ENCODE data around the gene FOXB1.

The FOXB1 gene

GRCh38 chr15:60010858-60011257, 6.7 kb downstream of the FOXB1 start:
- no peak for TF ChIP-seq ZFX (IDR thresholded peaks at IDR 0.05; ENCODE audit: borderline replicate concordance)
- TF ChIP-seq, protein P1, sequence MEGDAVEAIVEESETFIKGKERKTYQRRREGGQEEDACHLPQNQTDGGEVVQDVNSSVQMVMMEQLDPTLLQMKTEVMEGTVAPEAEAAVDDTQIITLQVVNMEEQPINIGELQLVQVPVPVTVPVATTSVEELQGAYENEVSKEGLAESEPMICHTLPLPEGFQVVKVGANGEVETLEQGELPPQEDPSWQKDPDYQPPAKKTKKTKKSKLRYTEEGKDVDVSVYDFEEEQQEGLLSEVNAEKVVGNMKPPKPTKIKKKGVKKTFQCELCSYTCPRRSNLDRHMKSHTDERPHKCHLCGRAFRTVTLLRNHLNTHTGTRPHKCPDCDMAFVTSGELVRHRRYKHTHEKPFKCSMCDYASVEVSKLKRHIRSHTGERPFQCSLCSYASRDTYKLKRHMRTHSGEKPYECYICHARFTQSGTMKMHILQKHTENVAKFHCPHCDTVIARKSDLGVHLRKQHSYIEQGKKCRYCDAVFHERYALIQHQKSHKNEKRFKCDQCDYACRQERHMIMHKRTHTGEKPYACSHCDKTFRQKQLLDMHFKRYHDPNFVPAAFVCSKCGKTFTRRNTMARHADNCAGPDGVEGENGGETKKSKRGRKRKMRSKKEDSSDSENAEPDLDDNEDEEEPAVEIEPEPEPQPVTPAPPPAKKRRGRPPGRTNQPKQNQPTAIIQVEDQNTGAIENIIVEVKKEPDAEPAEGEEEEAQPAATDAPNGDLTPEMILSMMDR (IDR thresholded peaks at IDR 0.05), result no peak
- no peak overlapping the region for H3K27ac ChIP-seq

GRCh38 chr15:60012695-60013094, 8.6 kb downstream of the FOXB1 start:
- H3K27ac ChIP-seq, result no peak overlapping the region
- no peak for TF ChIP-seq ZFX (IDR thresholded peaks at IDR 0.05; ENCODE audit: borderline replicate concordance)
- TF ChIP-seq, protein P1 (IDR thresholded peaks at IDR 0.05), result no peak

DNA sequence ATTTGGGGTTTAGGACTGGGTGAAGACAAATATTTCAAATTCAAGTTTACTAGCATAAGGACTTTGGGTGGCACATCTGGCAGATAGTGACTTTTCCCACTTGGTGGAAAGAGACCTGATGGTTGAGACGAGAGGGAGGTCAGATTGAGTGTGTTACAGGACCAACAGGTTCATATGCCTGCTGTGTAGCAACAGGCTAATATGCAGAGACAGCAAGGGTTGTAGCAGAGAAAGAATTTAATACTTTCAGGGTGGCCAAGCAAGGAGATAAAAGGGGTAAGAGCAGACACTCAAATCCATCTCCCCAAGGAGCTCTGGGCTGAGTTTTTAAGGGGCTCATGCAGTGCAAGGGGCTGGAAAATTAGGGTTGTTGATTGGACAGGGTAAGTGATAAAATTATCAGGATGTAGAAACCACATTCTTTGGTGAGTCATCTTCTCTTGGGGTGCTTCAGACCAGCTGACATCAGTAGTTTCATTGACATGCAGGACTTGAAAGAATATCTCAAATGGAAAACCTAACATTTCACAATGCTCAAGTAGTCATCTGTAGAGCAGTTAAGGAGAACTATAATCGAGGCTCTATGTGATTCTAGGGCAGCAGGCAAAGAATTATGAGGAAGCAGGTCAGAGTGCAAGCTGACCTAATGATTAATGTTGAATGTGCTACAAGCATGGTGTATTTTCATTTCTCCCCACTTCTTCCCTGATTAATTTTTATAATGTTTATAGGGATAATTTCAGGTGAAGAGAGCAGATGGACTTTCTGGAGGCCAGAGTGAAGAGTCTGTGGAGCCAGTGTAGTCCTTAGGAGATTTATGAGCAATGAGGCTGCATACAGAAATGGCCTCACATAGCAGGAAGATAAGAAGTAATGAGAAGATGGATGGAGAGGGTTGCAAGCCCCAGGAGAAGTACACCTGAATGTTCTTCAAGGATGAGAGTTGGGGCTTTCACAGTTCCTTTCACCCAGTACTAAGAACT, 13.7 kb downstream of the FOXB1 start:
- TF ChIP-seq ZFX (IDR thresholded peaks at IDR 0.05; ENCODE audit: borderline replicate concordance), result no peak
- TF ChIP-seq, protein P1 (IDR thresholded peaks at IDR 0.05), result no peak
- H3K27ac ChIP-seq, result no peak overlapping the region

DNA sequence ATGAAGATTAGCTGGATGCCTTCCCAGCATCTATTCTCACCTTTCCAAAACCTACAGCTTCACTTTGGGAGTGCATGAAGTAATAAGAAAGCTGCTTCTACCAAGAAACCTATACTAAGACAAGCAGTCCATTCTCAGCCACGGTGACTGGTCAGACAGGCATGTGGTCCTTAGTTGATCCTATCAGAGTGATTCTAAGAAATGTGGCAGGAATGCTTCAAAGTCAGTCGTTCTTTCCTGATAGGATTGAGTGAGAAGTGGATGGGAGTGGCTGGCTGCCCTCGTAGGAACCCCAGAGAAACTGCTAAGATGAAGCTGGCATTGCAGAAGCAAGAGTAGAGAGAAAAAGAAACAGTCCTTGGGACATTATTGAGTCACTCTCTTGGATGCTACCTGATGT, 16.6 kb downstream of the FOXB1 start:
- no peak for TF ChIP-seq ZFX (IDR thresholded peaks at IDR 0.05; ENCODE audit: borderline replicate concordance)
- TF ChIP-seq, protein P1 (IDR thresholded peaks at IDR 0.05), result no peak
- no peak overlapping the region for H3K27ac ChIP-seq

DNA sequence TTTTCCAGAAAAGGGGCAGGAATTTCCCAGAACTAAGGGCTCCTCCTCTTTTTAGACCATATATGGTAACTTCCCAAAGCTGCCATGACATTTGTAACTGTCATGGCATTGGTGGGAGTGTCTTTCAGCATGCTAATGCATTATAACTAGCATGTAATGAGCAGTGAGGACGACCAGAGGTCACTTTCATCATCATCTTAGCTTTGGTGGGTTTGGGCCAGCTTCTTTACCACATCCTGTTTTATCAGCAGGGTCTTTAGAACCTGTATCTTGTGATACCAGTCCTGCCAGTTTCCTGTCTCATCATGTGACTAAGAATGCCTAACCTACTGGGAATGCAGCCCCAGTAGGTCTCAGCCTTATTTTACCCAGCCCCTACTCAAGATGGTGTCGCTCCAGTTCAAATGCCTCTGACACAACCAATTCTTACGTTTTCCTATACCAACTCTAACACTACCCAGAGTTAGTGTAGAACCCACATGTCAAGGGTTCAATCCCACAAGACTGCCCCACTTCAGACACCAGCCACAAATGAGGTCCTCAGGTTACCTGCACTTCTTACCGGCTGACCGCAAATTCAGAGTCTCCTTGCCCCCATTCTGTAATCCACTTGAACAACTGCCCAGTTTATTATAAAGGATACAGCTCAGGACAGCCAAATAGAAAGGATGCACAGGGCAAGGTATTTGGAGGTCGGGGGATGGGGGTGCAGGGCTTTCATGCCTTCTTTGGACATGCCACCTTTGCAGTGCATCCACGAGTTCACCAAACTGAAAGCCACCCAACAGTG, 17.7 kb downstream of the FOXB1 start:
- TF ChIP-seq, protein P1 (IDR thresholded peaks at IDR 0.05), result no peak
- H3K27ac ChIP-seq, result no peak overlapping the region

- TF ChIP-seq, protein P1 (IDR thresholded peaks at IDR 0.05), result no peak
- TF ChIP-seq ZFX (IDR thresholded peaks at IDR 0.05; ENCODE audit: borderline replicate concordance), result no peak
- H3K27ac ChIP-seq, result no peak overlapping the region
Measured at GRCh38 chr15:60022379-60022741, 18.2 kb downstream of the FOXB1 start.

- no peak for TF ChIP-seq ZFX (IDR thresholded peaks at IDR 0.05; ENCODE audit: borderline replicate concordance)
- TF ChIP-seq, protein P1 (IDR thresholded peaks at IDR 0.05), result no peak
Measured at GRCh38 chr15:60026555-60026954, 22.4 kb downstream of the FOXB1 start.

More at GRCh38 chr15:60026555-60026954, 22.4 kb downstream of the FOXB1 start:
- no peak overlapping the region for H3K27ac ChIP-seq
